ENCODE data around the gene DGKQ. TPM values are rescaled to one million over a fixed set of nuclear protein-coding genes. Genes with fewer than 3 reads are reported as not detected.

DGKQ gene
- polyA plus RNA-seq, 1 of the 3 experiments (the other 2 are of a cell fraction) = 10.9 TPM

DNA sequence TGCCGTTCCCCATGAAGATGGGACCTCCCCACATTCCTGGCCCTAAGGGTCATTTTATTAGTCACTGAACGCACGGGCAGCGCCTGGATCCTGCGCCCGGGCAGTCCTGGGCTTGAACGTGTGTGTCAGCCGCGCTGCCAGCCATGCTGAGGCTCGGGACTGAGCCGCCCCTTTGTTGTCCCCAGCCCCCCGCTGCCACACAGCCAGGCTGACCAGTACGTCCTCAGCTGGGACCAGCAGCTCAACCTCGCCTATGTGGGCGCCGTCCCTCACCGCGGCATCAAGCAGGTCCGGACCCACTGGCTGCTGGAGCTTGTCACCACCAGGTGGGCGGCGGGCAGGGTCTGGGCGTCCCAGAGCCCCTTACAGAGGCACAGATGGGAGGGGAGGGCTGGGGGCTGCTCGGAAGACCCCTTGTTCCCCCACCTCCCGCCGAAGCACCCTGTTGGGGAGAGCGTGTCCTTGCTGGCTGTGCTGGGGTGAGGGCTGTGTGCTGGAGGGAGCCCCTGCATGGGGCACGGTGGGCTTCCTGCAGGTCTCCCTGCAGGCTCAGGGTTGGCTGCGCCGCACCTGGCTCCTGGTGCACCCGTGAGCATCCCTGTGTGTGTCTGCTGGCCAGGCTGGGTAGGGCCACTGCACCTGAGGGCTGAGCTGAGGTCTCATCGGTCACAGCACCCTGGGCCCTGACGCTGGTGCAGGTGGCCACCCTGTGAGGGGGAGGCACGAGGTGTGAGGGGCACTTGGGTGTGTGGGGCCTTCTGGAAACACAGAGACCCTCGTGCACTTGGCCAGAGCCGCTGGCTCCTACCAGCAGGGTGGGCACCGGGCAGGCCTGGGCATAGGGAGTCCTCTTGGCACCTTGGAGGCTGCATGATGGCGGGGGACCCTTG lies 14.5 kb upstream of the DGKQ start:
- Histone ChIP-seq H3K9me2 (no peaks in the 10 kb centered on the region), H3K4me2 (peak overlapping the region; percentile 95), H2AFZ (ENCODE audit: low read depth) (peak overlapping the region; percentile 88; the same call in 1 of the 2 replicates), H3F3A (replicated peaks; ENCODE audit: insufficient read depth) (no peaks in the 10 kb centered on the region), H3K4me1 (ENCODE audit: control insufficient read depth in 1 of 2, insufficient read depth in 2 of 2, low read depth in 1 of 2, low read length in 1 of 2) (peaks cover 10 to 17% of the 10 kb centered on the region in 2 experiments; a peak in 1 of 4 replicates), H3K27ac (ENCODE audit: low read depth in 2 of 2, low read length in 1 of 2) (peak overlapping the region in 1 of 2 experiments; percentile 55; a peak in 3 of 4 replicates), H4K20me1 (ENCODE audit: insufficient read depth) (no peaks in the 10 kb centered on the region), H3K79me2 (ENCODE audit: insufficient read depth) (peaks cover 7% of the 10 kb centered on the region; the same call in 1 of the 2 replicates), H3K9ac (peak overlapping the region; percentile 77; the same call in 1 of the 2 replicates), H3K27me3 (ENCODE audit: insufficient read depth) (no peaks in the 10 kb centered on the region), H3K9me3 (no peaks in the 10 kb centered on the region), H3K36me3 (replicated peaks in 1 of 2; ENCODE audit: control insufficient read depth in 1 of 2, insufficient read depth in 2 of 2, low read length in 1 of 2) (peaks cover 0 to 19% of the 10 kb centered on the region in 2 experiments), H3K4me3 (ENCODE audit: low read depth in 2 of 2, low read length in 1 of 2) (peak overlapping the region; percentile 76 to 85)
- TF ChIP-seq, protein P1, sequence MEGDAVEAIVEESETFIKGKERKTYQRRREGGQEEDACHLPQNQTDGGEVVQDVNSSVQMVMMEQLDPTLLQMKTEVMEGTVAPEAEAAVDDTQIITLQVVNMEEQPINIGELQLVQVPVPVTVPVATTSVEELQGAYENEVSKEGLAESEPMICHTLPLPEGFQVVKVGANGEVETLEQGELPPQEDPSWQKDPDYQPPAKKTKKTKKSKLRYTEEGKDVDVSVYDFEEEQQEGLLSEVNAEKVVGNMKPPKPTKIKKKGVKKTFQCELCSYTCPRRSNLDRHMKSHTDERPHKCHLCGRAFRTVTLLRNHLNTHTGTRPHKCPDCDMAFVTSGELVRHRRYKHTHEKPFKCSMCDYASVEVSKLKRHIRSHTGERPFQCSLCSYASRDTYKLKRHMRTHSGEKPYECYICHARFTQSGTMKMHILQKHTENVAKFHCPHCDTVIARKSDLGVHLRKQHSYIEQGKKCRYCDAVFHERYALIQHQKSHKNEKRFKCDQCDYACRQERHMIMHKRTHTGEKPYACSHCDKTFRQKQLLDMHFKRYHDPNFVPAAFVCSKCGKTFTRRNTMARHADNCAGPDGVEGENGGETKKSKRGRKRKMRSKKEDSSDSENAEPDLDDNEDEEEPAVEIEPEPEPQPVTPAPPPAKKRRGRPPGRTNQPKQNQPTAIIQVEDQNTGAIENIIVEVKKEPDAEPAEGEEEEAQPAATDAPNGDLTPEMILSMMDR (IDR thresholded peaks at IDR 0.05) = no peak
- TF ChIP-seq JUND (IDR thresholded peaks at IDR 0.05) (no peak), FOXJ3 (CRISPR knock-in tag; IDR thresholded peaks at IDR 0.05) (no peak), FOSL2 (IDR thresholded peaks at IDR 0.05; ENCODE audit: borderline replicate concordance, low read depth) (peak; percentile 56; the same call in 1 of the 2 replicates), RCOR1 (IDR thresholded peaks at IDR 0.05; ENCODE audit: low read length) (no peak)
- POLR2A ChIA-PET = interaction anchor here (1.0 to 1.4 kb wide), 4 partner anchors 11 to 61 kb away, joined by 3 to 5 read pairs (median 4); partner anchors contain the start of genes GAK and TMEM175
- CTCF ChIA-PET = interaction anchor here (0.6 to 2.6 kb wide), 20 partner anchors 11 to 304 kb away, joined by 3 to 27 read pairs (median 6); partner anchors contain the start of genes GAK and TMEM175
- WGBS (ENCODE audit: low lambda C conversion rate) = 0% methylated on average over 1 of the region's 37 CpGs
- DNase-seq = peak; percentile 53

DNA sequence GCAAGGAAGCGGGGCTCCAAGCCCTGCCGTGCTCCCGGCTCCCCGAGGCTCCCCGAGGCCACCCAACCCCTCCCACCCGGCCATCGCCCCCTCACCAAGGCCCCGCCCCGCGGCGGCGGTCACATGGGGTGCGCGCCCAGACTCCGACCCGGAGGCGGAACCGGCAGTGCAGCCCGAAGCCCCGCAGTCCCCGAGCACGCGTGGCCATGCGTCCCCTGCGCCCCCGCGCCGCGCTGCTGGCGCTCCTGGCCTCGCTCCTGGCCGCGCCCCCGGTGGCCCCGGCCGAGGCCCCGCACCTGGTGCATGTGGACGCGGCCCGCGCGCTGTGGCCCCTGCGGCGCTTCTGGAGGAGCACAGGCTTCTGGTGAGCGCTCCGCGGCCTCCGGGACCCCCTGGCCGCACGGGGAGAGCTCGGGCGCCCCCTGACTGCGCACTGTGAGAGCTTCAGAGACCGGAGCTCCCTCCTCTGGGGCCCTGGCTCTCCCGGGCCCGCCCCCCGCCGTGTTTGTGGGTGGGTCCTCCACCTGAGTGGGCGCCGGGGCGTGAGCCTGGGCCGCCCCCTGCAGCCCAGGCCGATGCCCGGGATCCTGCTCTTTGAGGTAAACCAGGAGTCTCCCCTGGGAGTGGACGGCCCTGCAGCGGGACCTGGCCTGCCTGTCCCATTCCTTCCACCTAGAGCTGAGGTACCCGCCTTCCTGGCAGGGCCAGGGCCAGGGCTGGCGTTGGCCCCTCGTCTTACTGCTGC lies 13.7 kb upstream of the DGKQ start, which contains the start of gene IDUA:
Gene IDUA, plus strand, starts transcription at position 166 of the 745 bp plus-strand sequence. Its CDS starts 41 bp downstream, at position 207.
- Histone ChIP-seq H3K9me3 (no peaks in the 10 kb centered on the region), H3K79me2 (ENCODE audit: insufficient read depth) (peaks cover 7% of the 10 kb centered on the region; the same call in 1 of the 2 replicates), H3K4me3 (ENCODE audit: low read depth in 2 of 2, low read length in 1 of 2) (peak within 1 kb of the TSS; percentile 76 to 85), H3K4me2 (peak within 1 kb of the TSS; percentile 95), H3K36me3 (replicated peaks in 1 of 2; ENCODE audit: control insufficient read depth in 1 of 2, insufficient read depth in 2 of 2, low read length in 1 of 2) (peaks cover 0 to 16% of the 10 kb centered on the region in 2 experiments), H3K27ac (ENCODE audit: low read depth in 2 of 2, low read length in 1 of 2) (peak within 1 kb of the TSS; percentile 55 to 82), H2AFZ (ENCODE audit: low read depth) (peak within 1 kb of the TSS; percentile 88; the same call in 1 of the 2 replicates), H4K20me1 (ENCODE audit: insufficient read depth) (no peaks in the 10 kb centered on the region), H3K4me1 (ENCODE audit: control insufficient read depth in 1 of 2, insufficient read depth in 2 of 2, low read depth in 1 of 2, low read length in 1 of 2) (peaks cover 10 to 17% of the 10 kb centered on the region in 2 experiments; a peak in 1 of 4 replicates), H3K9me2 (no peaks in the 10 kb centered on the region), H3K27me3 (ENCODE audit: insufficient read depth) (no peaks in the 10 kb centered on the region), H3F3A (replicated peaks; ENCODE audit: insufficient read depth) (no peaks in the 10 kb centered on the region), H3K9ac (peak within 1 kb of the TSS; percentile 77)
- CTCF ChIA-PET = interaction anchor here (0.6 to 2.6 kb wide), 20 partner anchors 11 to 303 kb away, joined by 3 to 27 read pairs (median 6); partner anchors contain the start of genes GAK and TMEM175
- peak; percentile 97 for DNase-seq
- POLR2A ChIA-PET = interaction anchor here (1.0 to 1.4 kb wide), 4 partner anchors 12 to 61 kb away, joined by 3 to 5 read pairs (median 4); partner anchors contain the start of genes GAK and TMEM175
- 5% methylated on average over 9 of the region's 69 CpGs for WGBS (ENCODE audit: low lambda C conversion rate)
- no peak for TF ChIP-seq FOSL2 (IDR thresholded peaks at IDR 0.05; ENCODE audit: borderline replicate concordance, low read depth)
- TF ChIP-seq, protein P2, sequence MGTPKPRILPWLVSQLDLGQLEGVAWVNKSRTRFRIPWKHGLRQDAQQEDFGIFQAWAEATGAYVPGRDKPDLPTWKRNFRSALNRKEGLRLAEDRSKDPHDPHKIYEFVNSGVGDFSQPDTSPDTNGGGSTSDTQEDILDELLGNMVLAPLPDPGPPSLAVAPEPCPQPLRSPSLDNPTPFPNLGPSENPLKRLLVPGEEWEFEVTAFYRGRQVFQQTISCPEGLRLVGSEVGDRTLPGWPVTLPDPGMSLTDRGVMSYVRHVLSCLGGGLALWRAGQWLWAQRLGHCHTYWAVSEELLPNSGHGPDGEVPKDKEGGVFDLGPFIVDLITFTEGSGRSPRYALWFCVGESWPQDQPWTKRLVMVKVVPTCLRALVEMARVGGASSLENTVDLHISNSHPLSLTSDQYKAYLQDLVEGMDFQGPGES (IDR thresholded peaks at IDR 0.05; ENCODE audit: low read depth, low read length) = no peak
- TF ChIP-seq, protein P1 (IDR thresholded peaks at IDR 0.05) = peak; percentile 58
- no peak for TF ChIP-seq EZH2phosphoT487 (IDR thresholded peaks at IDR 0.05; ENCODE audit: borderline replicate concordance, low read depth)
- TF ChIP-seq SMC3 (IDR thresholded peaks at IDR 0.05; ENCODE audit: low read depth, low read length) = peak; percentile 31; the same call in 1 of the 2 replicates
- peak; percentile 90 for TF ChIP-seq USF1 (IDR thresholded peaks at IDR 0.05; ENCODE audit: borderline replicate concordance, low read depth)
- TF ChIP-seq SIN3A (IDR thresholded peaks at IDR 0.05; ENCODE audit: borderline replicate concordance, low read depth, low read length) = no peak
- TF ChIP-seq MXI1 (IDR thresholded peaks at IDR 0.05; ENCODE audit: low read depth, low read length) = peak; percentile 85; the same call in 1 of the 2 replicates
- peak; percentile 46; the same call in 1 of the 2 replicates for TF ChIP-seq POLR2AphosphoS5 (IDR thresholded peaks at IDR 0.05; ENCODE audit: low read depth, low read length)
- no peak for TF ChIP-seq FOXJ3 (CRISPR knock-in tag; IDR thresholded peaks at IDR 0.05)
